IMR-90 (cell line): ENCODE data around the gene PSMC3. TPM values are rescaled to one million over a fixed set of nuclear protein-coding genes. Genes with fewer than 3 reads are reported as not detected.

Experiments
- ATAC-seq: fragments of 200-7000 bp; cut with Tn5 transposase; 2 replicates; pipeline ENCODE4 v1.9.1; 2020; ENCODE audit warnings: low read depth, mild to moderate bottlenecking, moderate library complexity
- BruUV-seq: library from RNA; stranded (reverse); fragments of 400-500 nt; replicated peaks from 2 replicates; lab custom pipeline; 2021; lab: Mats Ljungman, UMichigan
- CTCF ChIA-PET: fragments of 300-600 bp; formaldehyde crosslinking; extraction: SDS; loops from one replicate; lab custom pipeline; 2021; ENCODE audit warnings: antibody characterized with exemption; lab: Yijun Ruan, JAX
- POLR2A ChIA-PET: fragments of 300-600 bp; sonication (Branson Sonifier 250); formaldehyde crosslinking; loops from one replicate; lab custom pipeline; 2022; ENCODE audit warnings: antibody characterized with exemption; ENCODE audit not compliant: unreplicated experiment; lab: Charles Lee
- DNase-seq: peaks from one replicate; pipeline ENCODE4 v3.0.0; 2013
- H2AFZ ChIP-seq: replicated peaks from 2 replicates; pipeline ENCODE3; 2013; ENCODE audit warnings: low read length, mild to moderate bottlenecking; ENCODE audit not compliant: poor library complexity
- H2AK5ac ChIP-seq: 2 replicates; pipeline ENCODE4 v1.6.1; 2013; ENCODE audit warnings: low read depth, low read length, inconsistent platforms
- H2AK9ac ChIP-seq: replicated peaks from 2 replicates; pipeline ENCODE3; 2013; ENCODE audit warnings: mild to moderate bottlenecking, low read depth, low read length, moderate library complexity; ENCODE audit not compliant: poor library complexity
- H2BK120ac ChIP-seq: 2 replicates; pipeline ENCODE4 v1.6.1; 2013; ENCODE audit warnings: low read depth, low read length, inconsistent platforms
- H2BK15ac ChIP-seq: 3 replicates; pipeline ENCODE4 v1.6.1; 2013; ENCODE audit warnings: low read depth, low read length, inconsistent platforms
- H2BK20ac ChIP-seq: 2 replicates; pipeline ENCODE4 v1.6.1; 2013; ENCODE audit warnings: low read depth, mild to moderate bottlenecking, inconsistent platforms, low read length, moderate library complexity
- H2BK5ac ChIP-seq: 2 replicates; pipeline ENCODE4 v1.6.1; 2013; ENCODE audit warnings: mild to moderate bottlenecking, low read depth, low read length, inconsistent platforms; ENCODE audit not compliant: poor library complexity, severe bottlenecking
- H3K14ac ChIP-seq: replicated peaks from 2 replicates; pipeline ENCODE4 v1.6.1; 2013; ENCODE audit warnings: low read depth, low read length, inconsistent platforms
- H3K18ac ChIP-seq: 2 replicates; pipeline ENCODE4 v1.6.1; 2013; ENCODE audit warnings: low read depth, low read length, control low read depth
- H3K23ac ChIP-seq: 2 replicates; pipeline ENCODE4 v1.6.1; 2013; ENCODE audit warnings: low read depth, low read length, inconsistent platforms
- H3K27ac ChIP-seq: 2 replicates; pipeline ENCODE4 v1.5.1; 2013; ENCODE audit warnings: mild to moderate bottlenecking, control low read depth, low read length; ENCODE audit not compliant: insufficient read depth
- H3K27me3 ChIP-seq: 2 replicates; pipeline ENCODE4 v1.6.1; 2013; ENCODE audit warnings: low read length; ENCODE audit not compliant: control insufficient read depth, insufficient read depth
- H3K36me3 ChIP-seq: 2 replicates; pipeline ENCODE4 v1.6.1; 2013; ENCODE audit warnings: low read length, mixed read lengths; ENCODE audit not compliant: control insufficient read depth, insufficient read depth
- H3K4ac ChIP-seq: 2 replicates; pipeline ENCODE4 v1.6.1; 2013; ENCODE audit warnings: low read depth, low read length, inconsistent platforms
- H3K4me1 ChIP-seq: 2 replicates; pipeline ENCODE4 v1.6.1; 2013; ENCODE audit warnings: low read length, mixed read lengths; ENCODE audit not compliant: control insufficient read depth, insufficient read depth
- H3K4me2 ChIP-seq: 2 replicates; pipeline ENCODE4 v1.6.1; 2013; ENCODE audit warnings: low read depth, mild to moderate bottlenecking, control low read depth, low read length, moderate library complexity
- H3K4me3 ChIP-seq: 2 replicates; pipeline ENCODE4 v1.5.1; 2013; ENCODE audit warnings: low read depth, mild to moderate bottlenecking, control low read depth, low read length, moderate library complexity; ENCODE audit not compliant: insufficient read depth
- H3K56ac ChIP-seq: 2 replicates; pipeline ENCODE4 v1.6.1; 2013; ENCODE audit warnings: low read length, inconsistent platforms; ENCODE audit not compliant: insufficient read depth; ENCODE audit errors: extremely low read depth
- H3K79me1 ChIP-seq, 2 experiments: 2 replicates each; pipeline ENCODE4 v1.6.1; 2013; ENCODE audit warnings: low read length in 2 of 2, inconsistent platforms in 1 of 2, low read depth in 1 of 2
- H3K9ac ChIP-seq: 2 replicates; pipeline ENCODE4 v1.6.1; 2013; ENCODE audit warnings: low read depth, low read length, control low read depth
- H3K9me1 ChIP-seq: 2 replicates; pipeline ENCODE4 v1.6.1; 2013; ENCODE audit warnings: low read length, inconsistent platforms; ENCODE audit not compliant: insufficient read depth
- H3K9me3 ChIP-seq: 2 replicates; pipeline ENCODE4 v1.6.1; 2013; ENCODE audit warnings: low read length; ENCODE audit not compliant: control insufficient read depth, insufficient read depth
- H4K20me1 ChIP-seq: 2 replicates; pipeline ENCODE4 v1.6.1; 2013; ENCODE audit warnings: low read length, inconsistent platforms; ENCODE audit not compliant: insufficient read depth
- H4K5ac ChIP-seq: 2 replicates; pipeline ENCODE4 v1.6.1; 2013; ENCODE audit warnings: mild to moderate bottlenecking, low read depth, low read length, control low read depth
- H4K8ac ChIP-seq, 2 experiments: 2 replicates each; pipeline ENCODE4 v1.6.1; 2013; ENCODE audit warnings: low read depth in 2 of 2, low read length in 2 of 2, control low read depth in 1 of 2, inconsistent platforms in 1 of 2
- H4K91ac ChIP-seq: 2 replicates; pipeline ENCODE4 v1.6.1; 2013; ENCODE audit warnings: low read depth, low read length, inconsistent platforms; ENCODE audit not compliant: insufficient read depth
- CHD1 ChIP-seq: IDR thresholded peaks from 2 replicates; pipeline ENCODE4 v1.6.1; 2012; ENCODE audit warnings: low read depth, low read length, improper control_type of control experiment
- FOS ChIP-seq: fragments of 150-350 bp; IDR thresholded peaks from 2 replicates; pipeline ENCODE4 v1.6.1; 2016; ENCODE audit warnings: low read depth, low read length
- POLR2A ChIP-seq: IDR thresholded peaks from 2 replicates; pipeline ENCODE4 v1.6.1; 2012; ENCODE audit warnings: mild to moderate bottlenecking, low read depth, low read length
- WGBS, 2 experiments: methylation state at CpG; one replicate each; pipeline versions ENCODE4 v1.1.5 to v1.1.7; 2013; ENCODE audit warnings: missing lambda C conversion rate in 2 of 2; ENCODE audit not compliant: insufficient read length in 1 of 2; ENCODE audit errors: extremely low coverage in 2 of 2; 5-methylcytosine and 5-hydroxymethylcytosine counted together
- dilution Hi-C: fragments of 300-500 bp; cut with HindIII; formaldehyde crosslinking; loops from one replicate; pipeline ENCODE4 v1.14.3; 2018; ENCODE audit warnings: low sequenced_read_pairs; ENCODE audit not compliant: unreplicated experiment
- in situ Hi-C: fragments of 300-500 bp; cut with MboI; formaldehyde crosslinking; loops from 3 replicates; pipeline ENCODE4 v1.14.3; 2019; ENCODE audit warnings: low sequenced_read_pairs, inconsistent platforms, mixed read lengths
- intact Hi-C: fragments of 100-400 bp; cut with micrococcal nuclease; formaldehyde crosslinking; loops from 2 replicates; pipeline ENCODE4 v1.10.0; 2022
- polyA plus RNA-seq, 3 experiments: library from polyadenylated mRNA; depleted of rRNA; stranded (reverse); fragments of >200 nt; gene quantifications; 2 replicates each; pipeline ENCODE4 v1.2.3, GENCODE V29; 2012; ENCODE audit warnings: low replicate concordance in 1 of 3
- total RNA-seq: library from RNA; depleted of rRNA; stranded (reverse); fragments of >200 nt; gene quantifications from 2 replicates; pipeline ENCODE4 v1.2.3, GENCODE V29; 2012

Gene PSMC3
- total and polyA plus RNA-seq, 2 of the 4 experiments (the other 2 are of a cell fraction), result 238 to 253 TPM

GRCh38 chr11:47379317-47379716 is 46.9 kb downstream of the PSMC3 start:
- 65% methylated on average over 2 of the region's 2 CpGs; no CpG with 5 or more reads in 1 of the 2 experiments for WGBS, 2 experiments
- Histone ChIP-seq H3K18ac (no peak overlapping the region), H3K4me2 (no peak overlapping the region), H3K9me3 (no peaks in the 10 kb centered on the region), H3K4me1 (peaks cover 4% of the 10 kb centered on the region), H3K27ac (no peak overlapping the region), H3K9ac (no peak overlapping the region), H2BK20ac (no peak overlapping the region), H4K8ac (no peak overlapping the region), H3K36me3 (no peaks in the 10 kb centered on the region), H3K23ac (no peak overlapping the region), H2AK9ac (no peak overlapping the region), H2BK120ac (no peak overlapping the region), H3K4me3 (no peak overlapping the region), H2AK5ac (no peak overlapping the region), H4K20me1 (no peaks in the 10 kb centered on the region; the same call in 1 of the 2 replicates), H3K79me1 (no peaks in the 10 kb centered on the region), H4K5ac (no peak overlapping the region), H2BK15ac (no peak overlapping the region), H2AFZ (no peak overlapping the region), H3K4ac (no peak overlapping the region), H3K56ac (no peak overlapping the region), H3K27me3 (peaks cover 7% of the 10 kb centered on the region; the same call in 1 of the 2 replicates), H3K9me1 (peaks cover 7% of the 10 kb centered on the region), H2BK5ac (no peak overlapping the region), H3K14ac (no peak overlapping the region), H4K91ac (no peak overlapping the region)
- CTCF ChIA-PET, result no interaction called here
- intact Hi-C loops, result no loop called here
- ATAC-seq (no peak), DNase-seq (no peak)
- no TSS peak for BruUV-seq
- dilution Hi-C loops, result no loop called here
- in situ Hi-C loops, result no loop called here
- TF ChIP-seq FOS (no peak), POLR2A (no peak), CHD1 (no peak)
- POLR2A ChIA-PET, result no interaction called here
